HG02571 (cell line): ENCODE measurements around the gene APELA.
"Not testable (repeated sequence)": the region's sequence is repeated elsewhere in the genome, so short reads cannot be mapped to it uniquely, and the experiment has no call there.

Experiments used
- ATAC-seq: cut with Tn5 transposase; IDR thresholded peaks from one replicate; pipeline ENCODE4 v1.9.1; 2021; ENCODE audit warnings: mild to moderate bottlenecking, moderate library complexity; ENCODE audit not compliant: unreplicated experiment

Gene APELA, protein sequence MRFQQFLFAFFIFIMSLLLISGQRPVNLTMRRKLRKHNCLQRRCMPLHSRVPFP

DNA sequence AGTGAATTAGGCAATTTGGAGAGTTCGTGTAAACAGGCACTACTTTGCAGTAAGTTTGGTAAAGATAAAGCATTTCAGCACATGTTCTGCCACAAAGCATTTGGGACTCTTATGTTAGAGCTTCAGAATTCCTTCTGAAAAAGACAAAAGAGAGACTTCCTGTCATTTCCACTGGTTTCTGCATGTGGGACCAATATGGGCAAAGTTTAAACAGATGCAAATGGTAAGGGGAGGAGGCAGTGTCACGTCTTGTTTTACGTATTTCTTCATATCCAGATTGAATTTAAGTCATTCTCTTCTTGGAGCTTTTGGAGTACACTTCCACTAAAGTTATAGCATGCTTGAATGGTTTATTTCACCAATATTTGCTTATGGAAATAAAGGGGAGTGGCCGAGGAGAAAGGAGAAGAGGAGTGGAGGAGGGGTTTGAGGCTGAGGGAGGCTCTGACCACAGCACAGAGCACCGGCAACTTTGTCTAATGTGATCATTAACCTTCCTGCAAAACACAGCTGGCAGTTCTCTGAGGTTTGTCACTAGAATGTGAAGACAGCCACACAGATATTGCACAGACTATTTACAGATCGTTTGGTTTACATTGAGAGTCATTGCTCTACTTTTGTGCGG is at the start of gene APELA:
Gene APELA, plus strand, starts transcription at position 479 of the 625 bp plus-strand sequence. CDS start 154 bp downstream, outside the sequence.
- peak; percentile 98 for ATAC-seq

- ATAC-seq = no peak
Measured at GRCh38 chr4:164828955-164829354, 48.0 kb upstream of the APELA start.

DNA sequence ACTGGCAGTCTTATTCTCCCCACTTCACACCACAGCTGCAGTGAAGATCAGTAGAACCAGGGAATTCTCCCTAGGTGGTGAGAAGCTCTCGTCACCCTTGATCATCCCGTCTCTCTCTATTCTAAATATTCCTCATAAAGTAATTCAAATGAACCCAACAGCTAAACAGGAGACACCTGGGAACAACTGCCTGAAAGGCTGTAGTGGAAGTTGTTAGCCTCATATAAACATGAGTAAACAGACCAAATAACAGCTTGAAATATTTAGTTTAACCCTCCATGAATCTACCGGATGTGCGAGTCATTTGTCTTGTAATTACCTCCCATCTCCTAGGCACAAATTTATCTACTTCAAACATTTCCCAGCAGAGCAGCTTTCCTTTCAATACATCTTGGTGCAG is 30.4 kb upstream of the APELA start:
- ATAC-seq = no peak

GRCh38 chr4:164847016-164847415 is 30.0 kb upstream of the APELA start:
- no peak for ATAC-seq

- ATAC-seq = no peak
Measured at GRCh38 chr4:164847967-164848649, 28.9 kb upstream of the APELA start.

- no peak for ATAC-seq
Measured at GRCh38 chr4:164856396-164856795, 20.6 kb upstream of the APELA start.

DNA sequence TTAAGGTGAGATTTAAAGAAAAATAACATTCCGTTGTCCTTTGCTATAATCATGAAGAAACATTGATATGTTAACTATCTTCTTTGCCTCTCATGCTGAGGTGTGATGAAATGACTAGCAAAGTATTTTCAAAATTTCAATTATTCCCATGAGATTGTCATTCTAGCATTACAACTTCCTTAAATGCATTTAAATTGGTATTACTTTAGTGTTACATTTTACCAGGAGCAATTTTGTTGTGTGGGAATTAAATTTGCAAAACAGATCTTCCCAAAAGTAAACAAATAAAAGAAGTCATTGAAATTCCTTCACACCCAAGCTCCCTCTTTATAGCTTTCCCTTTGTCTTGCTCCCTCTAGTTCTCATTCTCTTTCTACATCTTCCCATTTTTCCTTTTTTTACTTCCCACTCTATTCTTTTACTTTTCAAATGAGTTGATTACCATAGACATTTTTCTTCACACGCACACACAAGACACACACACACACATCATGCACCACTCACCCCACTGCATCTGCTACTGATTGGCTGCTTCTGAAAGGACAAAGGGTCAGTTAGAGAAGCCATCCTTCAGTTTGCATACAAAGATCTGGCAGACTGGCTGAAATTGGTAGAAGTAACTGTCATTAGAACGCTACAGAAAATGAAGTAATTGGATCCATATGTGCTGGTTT is 10.0 kb upstream of the APELA start:
- no peak for ATAC-seq

DNA sequence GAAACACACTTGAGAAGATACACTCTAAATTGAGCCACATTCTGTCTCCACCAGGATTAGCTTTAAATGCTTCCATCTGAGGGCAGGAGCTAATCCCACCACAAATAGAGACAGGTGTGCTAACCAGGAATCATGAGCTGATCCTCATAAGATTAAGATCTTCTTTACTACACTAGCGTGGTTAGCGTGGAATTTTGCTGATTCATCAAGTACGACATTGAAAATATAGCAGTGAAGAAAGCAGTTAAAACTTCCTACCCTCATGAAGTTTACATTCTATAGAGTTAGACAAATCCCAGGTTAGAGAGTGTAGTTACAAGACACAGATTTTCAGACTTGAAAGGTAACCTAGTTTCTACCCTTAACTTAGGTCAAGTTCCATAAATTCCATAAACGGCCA is 5.3 kb upstream of the APELA start:
- no peak for ATAC-seq

GRCh38 chr4:164872481-164872880 is 4.5 kb upstream of the APELA start:
- no peak for ATAC-seq

DNA sequence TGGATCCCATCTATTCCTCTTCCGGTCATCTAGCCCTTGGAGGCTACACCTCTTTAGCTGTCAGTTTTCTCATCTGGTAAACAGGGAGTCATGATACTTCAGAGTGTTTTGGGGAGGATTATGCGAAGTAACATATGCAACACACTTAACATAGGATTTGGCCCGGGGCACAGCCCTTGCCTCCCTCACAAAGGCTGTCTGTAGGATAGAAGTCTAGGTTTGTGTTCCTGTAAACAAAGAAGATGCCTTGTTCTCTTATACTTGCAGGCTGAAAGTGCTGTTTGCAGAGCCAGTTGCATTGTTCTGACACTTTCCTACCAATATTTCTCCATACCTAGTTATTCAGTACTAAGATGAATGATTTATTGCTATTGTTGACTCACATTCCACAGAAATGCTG is 2.2 kb upstream of the APELA start:
- no peak for ATAC-seq

- ATAC-seq = no peak
Measured at GRCh38 chr4:164880489-164881262, 3.7 kb downstream of the APELA start.

DNA sequence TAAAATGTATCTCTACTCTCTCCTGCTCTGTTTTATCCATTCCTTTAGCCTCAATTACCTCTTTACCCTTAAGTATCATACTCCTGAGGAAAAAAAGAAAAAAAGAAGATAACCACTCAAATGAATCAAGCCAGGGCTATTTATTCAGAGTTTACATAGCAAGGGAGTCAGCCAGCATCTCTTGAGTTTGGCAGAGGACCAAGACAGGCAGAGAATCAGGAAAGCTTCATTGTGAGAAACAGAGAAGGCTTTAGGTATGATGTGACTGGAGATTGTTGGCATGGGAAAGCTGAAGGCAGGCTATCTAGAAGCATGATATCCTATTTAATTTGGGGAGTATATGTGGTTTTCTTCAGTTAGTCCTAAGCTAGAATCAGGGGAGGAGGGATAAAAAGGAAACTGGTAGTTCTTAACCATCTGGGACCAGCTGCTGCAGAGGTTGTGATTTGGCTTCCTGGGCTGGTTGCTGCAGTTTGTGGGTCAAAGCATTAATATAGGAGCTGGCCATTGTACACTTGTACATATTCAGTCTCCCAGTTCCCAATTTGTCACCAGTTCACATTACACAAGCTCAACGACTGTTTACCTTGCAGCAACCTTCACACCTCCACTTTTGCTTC is 11.2 kb downstream of the APELA start:
- no peak for ATAC-seq

DNA sequence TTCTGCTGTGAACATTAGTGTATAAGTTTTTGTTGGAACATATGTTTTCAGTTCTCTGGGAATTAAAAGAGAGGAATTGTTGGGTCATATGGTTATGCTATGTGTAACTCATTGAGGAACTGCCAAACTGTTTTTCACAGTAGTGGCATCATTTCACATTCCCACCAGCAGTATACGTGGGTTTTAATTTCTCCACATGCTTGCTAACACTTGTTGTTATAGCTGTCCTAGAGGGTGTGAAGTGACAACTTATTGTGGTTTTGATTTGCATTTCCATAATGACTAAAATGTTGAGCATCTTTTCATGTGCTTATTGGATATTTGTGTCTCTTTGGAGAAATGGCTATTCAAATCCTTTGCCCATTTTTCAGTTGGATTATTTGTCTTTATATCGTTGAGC is 13.7 kb downstream of the APELA start:
- no peak for ATAC-seq

DNA sequence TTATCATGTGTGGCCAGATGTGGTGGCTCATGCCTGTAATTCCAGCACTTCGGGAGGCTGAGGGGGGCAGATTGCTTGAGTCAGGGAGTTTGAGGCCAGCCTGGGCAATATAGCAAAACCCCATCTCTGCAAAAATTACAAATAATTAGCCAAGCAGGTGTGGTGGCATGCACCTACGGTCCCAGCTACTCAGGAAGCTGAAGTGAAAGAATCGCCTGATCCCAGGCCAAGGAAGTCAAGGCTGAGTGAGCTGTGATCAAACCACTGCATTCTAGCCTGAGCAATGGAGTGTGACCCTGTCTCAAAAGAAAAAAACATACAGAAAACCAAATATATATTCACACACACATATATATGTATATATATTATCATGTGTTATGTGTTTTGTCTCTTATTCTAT is 15.0 kb downstream of the APELA start:
- peak; percentile 48 for ATAC-seq

- ATAC-seq = peak; percentile 85
Measured at GRCh38 chr4:164894702-164895101, 17.7 kb downstream of the APELA start.

DNA sequence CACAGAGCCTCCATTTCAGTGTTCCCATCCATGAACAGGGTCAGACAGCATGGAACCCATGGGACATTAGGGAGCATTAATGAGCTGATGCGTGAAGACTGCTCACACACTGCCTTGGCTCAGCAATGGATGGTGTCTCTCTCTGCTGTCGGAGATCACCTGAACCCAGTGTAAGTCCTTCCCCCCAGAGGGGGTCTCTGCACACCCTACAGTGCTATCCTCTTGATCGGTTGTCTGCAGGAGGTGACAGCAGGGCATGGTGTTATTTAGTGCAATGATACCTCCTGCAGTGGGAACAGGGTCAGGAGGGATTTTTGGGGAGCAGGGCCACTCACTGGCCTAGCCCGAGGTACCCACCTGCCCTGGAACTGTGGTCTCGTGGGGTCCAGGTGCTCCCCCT is 25.6 kb downstream of the APELA start:
- ATAC-seq = no peak

DNA sequence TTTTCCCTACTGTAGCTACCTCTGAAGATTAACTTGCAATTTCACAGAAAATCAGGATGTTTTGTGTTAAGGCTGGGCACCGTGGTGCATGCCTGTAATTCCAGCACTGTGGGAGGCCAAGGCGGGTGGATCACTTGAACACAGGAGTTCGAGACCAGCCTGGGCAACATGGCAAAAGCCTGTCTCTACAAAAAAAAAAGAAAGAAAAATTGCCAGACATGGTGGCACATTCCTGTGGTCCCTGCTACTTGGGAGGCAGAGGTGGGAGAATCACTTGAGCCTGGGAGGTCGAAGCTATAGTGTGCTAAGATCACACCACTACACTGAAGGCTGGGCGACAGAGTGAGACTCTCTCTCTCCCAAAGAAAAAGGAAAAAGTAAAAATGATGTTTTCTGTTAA is 27.4 kb downstream of the APELA start:
- ATAC-seq = no peak

GRCh38 chr4:164904941-164905340 is 28.0 kb downstream of the APELA start:
- ATAC-seq = no peak

DNA sequence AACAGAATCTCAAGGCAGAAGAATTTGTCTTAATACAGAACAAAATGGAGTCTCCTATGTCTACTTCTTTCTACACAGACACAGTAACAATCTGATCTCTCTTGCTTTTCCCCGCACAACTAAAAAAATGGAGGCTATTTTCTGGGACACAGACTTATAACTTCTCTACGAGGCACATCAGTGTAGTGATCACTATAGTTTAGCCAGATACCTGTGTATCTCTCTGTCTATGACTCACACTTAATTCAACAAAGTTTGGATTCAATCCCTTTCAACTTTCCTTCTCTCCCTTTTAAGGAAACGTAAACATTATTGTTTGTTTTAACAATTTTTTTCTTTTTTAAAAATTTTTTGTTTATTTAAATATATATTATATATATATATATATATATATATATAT is 29.4 kb downstream of the APELA start:
- no peak for ATAC-seq

DNA sequence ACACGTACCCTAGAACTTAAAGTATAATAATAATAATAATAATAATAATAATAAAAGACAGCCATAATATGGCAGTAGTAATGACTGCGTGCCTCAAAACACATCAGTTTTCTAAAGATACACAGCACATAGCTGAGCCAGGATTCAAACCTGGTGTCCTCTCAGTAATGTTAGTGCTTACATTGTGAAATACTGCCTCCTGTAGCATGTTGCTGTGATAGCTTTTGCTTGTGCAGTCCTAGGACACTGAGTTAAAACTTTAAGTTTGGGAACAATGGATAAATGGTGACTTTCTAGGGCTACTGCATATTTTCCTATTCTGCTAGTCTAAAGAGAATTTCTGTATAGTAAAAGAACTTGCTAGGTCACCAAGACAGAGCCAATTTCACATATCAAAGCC is 36.5 kb downstream of the APELA start:
- not testable (repeated sequence) for ATAC-seq

- ATAC-seq = no peak
Measured at GRCh38 chr4:164918956-164919355, 42.0 kb downstream of the APELA start.
